GM19239 (cell line): ENCODE results near the gene NMNAT3.

Experiments
- DNase-seq: peaks from one replicate; pipeline ENCODE4 v3.0.0; 2011; ENCODE audit warnings: low spot score; ENCODE audit not compliant: insufficient read length
- FAIRE-seq: peaks from 2 replicates; lab custom pipeline; 2011; peaks lifted over from hg19 to GRCh38; lab: Jason Lieb, UNC

NMNAT3 gene

DNA sequence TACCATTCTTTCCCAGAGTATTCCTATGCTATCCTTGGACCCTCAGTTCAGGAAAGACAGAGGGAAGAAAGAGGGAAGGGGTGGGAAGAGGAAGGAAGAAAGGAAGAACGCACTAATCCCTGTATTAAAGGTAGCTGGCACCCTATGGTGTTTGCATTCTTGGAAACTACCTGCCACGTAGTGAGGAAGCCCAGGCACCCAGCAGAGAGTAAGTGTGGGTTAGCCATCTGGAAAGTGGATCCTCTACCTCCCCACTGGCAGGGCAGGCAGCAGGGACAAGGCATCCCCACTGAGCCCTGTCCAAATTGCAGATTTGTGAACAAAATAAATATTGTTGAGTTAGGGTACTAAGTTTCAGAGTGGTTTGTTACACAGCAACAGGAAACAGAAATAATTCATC lies 147.1 kb downstream of the NMNAT3 start:
- DNase-seq, result no peak
- FAIRE-seq, result no peak

DNA sequence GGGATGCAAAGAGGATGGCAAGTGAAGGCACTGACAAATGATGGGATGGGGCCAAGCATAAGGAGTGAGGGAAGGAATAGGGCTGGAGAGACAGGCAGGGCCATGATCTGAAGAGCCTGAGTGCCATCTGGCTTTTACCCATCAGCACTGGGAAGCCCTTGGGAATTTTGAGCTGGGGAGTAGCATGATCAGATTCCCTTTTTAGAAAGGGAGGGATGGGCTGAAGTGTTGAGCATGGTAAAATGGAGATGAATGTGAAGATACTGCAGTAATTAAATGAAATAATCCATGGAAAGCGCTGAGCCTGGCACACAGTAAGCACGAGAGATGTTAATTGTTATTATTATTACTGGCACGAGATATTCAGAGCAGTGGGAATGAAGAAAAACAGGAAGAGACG lies 148.1 kb downstream of the NMNAT3 start:
- no peak for FAIRE-seq

DNA sequence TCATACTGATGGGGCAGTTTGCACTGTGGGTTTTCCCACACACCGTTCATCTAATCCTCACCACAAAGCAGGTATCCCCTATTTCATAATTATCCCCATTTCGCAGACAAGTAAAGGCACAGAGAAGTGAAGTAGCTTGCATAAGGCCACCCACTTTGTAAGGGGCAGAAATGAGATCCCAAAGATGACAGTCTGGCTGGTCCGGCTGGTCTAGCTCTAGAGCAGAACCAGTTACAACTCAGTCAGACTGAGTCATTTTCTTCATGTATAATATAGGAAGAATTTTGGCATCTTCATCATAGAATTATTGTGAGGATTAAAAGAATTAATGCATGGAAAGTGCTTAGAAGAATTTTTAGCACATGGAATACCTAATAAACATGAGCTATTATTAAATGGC lies 148.8 kb downstream of the NMNAT3 start:
- DNase-seq (no peak), FAIRE-seq (no peak)

More for the DNA sequence above, 148.1 kb downstream of the NMNAT3 start:
- DNase-seq, result no peak

DNA sequence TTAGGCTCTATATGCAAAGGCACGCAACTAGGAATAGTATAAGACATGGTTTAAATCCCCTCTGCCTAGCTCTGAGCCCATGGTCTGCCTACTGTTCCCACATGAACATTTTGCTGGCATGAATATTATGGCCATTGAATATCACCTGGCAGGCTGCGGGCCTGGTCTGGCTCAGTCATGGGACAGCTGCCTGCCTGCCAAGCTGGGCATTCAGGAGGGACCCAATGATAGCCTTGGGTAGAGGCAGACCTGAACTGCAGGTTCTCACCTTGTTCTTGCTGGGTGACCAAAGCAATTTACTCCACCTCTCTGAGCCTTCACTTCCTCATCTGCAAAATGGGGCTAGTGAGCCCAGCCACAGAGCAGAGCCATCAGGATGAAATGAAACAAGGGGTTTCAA lies 149.5 kb downstream of the NMNAT3 start:
- DNase-seq, result no peak

DNA sequence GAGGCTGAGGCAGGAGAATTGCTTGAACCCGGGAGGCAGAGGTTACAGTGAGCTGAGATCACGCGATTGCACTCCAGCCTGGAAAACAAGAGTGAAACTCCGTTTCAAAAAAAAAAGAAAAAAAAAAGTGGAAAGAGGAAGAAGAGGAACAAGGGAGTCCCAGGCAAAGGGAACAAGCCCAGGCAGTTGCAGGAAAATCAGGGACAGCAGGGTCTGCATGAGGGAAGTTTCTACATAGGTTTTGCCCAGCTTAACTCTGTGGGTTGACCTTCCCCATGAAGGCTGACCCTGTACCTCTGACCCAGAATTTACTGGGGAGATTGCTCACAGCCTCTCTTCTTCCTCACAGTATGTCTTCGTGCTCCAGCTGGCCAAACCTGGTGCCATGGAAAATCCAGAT lies 150.5 kb downstream of the NMNAT3 start:
- no peak for FAIRE-seq
- DNase-seq, result no peak

More for the DNA sequence above, 149.5 kb downstream of the NMNAT3 start:
- no peak for FAIRE-seq

DNA sequence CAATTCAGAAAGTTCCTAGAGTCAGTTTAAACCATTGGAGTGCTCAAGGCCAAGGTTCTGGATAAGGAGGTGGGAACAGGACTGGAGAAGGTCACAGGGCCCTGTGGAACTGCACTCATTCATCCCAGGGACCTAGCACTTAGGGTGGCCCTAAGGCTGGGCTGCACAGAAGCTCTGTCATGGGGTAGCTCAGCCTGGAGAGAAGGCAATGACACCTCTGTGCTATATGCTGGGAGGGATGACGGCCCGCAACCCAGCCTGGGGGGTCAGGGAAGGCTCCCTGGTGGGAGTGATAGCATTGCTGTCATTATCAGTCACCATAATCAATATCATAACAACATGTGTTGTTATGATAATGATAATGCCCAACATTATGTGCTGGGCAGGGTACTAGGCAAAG lies 151.6 kb downstream of the NMNAT3 start:
- FAIRE-seq, result no peak

GRCh38 chr3:139524841-139525636 lies 152.7 kb downstream of the NMNAT3 start:
- FAIRE-seq (no peak), DNase-seq (no peak)

More for the DNA sequence above, 151.6 kb downstream of the NMNAT3 start:
- no peak for DNase-seq

DNA sequence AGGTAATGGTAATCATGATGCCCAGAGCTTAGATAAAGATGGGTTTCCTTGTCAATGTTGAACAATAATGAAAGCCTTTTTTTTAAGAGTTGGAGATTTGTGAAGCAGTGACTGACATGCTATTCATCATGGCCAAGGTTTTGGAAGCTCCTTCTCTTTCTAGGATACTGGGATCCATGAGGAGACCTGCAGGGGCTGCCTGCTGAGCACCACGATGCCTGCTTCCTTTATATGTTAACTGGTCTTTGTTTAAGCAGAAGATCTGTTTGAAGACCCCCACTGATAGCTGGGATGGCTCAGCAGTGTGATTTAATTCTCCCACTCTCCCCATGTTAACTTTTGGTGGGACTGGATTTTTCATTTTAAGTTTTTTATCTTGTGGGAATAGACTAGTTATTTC lies 154.1 kb downstream of the NMNAT3 start:
- no peak for DNase-seq
- FAIRE-seq, result no peak

GRCh38 chr3:139523166-139523565 lies 154.6 kb downstream of the NMNAT3 start:
- no peak for FAIRE-seq
- DNase-seq, result no peak

DNA sequence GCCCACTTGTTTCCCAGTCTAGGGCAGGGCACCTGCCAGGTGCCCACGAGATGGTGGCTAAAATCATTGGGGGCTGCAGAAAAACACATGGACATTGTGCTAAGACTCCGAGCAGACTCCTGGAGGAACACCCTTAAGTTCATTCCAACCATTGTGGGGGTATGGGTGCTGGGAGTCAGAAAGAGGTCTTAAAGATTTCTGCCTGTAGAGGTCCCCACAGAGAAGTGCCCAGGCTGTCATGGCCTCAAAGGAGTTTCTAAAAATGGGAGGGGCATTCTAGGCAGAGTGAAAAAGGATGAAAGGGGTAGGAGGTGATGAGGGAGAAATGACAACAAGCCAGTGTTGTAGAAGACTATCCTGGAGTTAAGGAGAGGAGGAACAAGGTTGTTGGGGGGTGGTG lies 155.4 kb downstream of the NMNAT3 start:
- no peak for DNase-seq
- FAIRE-seq, result no peak

- DNase-seq, result no peak
- no peak for FAIRE-seq
Observed at GRCh38 chr3:139521816-139522215, 156.0 kb downstream of the NMNAT3 start.

DNA sequence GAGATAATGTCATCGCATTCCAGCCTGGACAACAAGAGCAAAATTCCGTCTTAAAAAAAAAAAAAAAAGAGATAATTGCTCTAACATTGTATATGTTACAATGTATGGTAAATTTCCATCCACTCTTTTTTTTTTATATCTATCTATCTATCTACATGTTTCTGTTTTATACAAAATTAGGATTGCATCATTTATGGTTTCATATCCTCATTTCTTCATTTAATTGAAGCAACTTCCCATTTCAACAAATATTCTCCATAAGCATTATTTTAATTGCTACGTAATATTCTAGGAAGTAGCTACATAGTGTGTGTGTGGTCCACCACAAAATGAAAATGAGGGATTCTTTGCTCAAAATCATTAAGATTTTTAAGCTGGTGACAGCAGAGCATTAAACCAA lies 156.6 kb downstream of the NMNAT3 start:
- DNase-seq, result no peak
- no peak for FAIRE-seq

DNA sequence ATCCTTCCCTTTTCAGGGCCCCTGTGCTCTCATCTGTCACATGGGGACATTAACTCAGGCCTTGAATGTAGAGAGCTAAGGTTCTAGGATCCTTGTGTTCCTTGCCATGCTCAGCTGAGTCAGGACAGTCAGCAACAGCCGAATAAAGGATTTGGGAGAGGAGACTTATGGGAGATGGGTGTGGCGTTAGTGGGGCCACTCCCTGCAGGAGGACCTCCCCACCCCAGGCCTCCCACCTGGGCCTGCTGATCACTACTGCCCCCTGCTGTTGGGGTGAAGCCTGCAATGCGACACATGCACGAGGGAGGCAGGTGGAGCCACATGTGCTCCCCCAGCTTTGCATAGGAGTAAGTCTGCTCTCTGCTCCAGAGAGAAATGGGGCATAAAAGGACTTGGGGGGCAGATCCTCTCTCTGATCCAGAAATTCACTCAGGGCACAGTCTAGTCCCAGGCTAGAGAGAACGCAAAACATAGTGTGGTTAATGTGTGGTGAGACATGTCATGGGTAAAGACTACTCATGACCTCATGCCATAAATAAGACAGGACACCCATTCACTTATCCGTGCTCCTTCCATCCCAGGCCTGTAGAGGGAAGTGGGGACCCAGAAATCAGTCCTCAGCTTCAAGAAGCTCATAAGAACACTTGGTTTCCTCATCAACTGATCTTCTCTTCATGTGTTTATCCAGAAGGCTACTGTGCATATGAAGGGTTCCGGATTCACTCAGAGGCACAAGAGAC lies 157.6 kb downstream of the NMNAT3 start:
- DNase-seq, result no peak

DNA sequence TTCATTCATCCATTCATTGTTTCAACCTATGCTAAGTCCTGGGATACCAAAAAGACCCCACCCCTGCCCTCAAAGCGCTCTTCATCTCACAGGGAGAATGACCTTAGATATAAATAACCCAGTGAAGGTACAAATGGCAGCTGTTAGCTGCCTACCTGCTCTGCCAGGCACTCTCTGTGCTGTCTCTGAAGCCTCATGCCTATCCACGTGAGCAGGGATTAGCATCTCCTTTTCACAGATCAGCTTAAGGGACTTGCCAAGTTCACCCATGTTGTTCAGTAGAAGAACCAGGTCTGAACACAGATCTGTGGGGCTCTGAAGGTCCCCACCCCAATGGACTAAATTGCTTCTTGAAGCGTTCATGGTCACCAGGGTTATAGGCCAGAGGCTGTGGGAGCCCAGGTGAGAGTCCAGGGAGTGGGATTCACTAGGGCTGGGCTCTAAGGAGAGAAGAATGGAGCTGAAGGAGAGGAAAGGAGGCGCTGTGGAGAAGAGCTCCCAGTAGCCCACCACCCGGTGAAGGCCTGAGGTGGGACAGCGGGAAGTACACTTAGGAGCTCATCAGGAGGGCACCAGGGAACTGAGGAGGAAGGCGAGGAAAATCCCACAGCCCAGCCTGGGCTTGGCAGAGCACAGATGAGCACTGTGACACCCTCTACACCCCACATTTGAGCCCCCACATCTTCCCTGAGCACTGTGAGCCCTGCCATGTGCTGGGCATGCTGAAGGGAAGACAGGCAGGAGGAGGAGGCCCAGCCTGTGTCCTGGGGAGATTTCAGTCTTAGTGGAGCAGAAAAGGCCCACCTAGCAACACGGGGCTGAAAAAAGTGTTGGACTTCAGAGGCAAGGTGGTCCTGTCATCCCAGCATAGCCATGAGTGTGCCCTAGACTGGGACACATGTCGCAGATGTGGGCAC lies 158.6 kb downstream of the NMNAT3 start:
- no peak for DNase-seq
- no peak for FAIRE-seq

More for the DNA sequence above, 157.6 kb downstream of the NMNAT3 start:
- no peak for FAIRE-seq

DNA sequence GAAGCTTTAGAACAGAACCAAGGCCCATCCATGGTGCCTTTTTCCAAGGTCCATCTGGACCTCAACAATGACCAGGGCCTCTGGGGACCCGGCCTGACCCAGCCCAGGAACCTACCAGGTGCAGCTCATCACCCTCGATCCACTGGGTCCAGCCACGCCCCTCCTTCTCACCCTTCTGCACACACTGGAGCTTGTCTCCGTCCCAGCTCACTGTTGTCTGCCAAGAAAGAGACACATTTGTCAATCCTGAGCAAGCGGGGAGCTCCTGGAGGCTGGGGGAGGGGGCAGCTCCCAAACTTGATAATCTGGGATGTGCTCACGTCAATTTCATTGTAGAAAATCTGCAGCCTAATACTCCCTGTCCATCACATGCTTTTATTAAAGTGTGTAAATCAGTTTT lies 159.5 kb downstream of the NMNAT3 start:
- FAIRE-seq (no peak), DNase-seq (no peak)

GRCh38 chr3:139517321-139518065 lies 160.3 kb downstream of the NMNAT3 start:
- DNase-seq (no peak), FAIRE-seq (no peak)

GRCh38 chr3:139514741-139515140 lies 163.0 kb downstream of the NMNAT3 start:
- DNase-seq (no peak), FAIRE-seq (no peak)
